B cell (primary cell): ENCODE results near the gene ADGRA1.
"Not testable (repeated sequence)": the region's sequence is repeated elsewhere in the genome, so short reads cannot be mapped to it uniquely, and the experiment has no call there.

Experiments
- CTCF ChIP-seq: fragments of 200-600 bp; IDR thresholded peaks from one replicate; pipeline ENCODE4 v1.8.0; 2022; ENCODE audit warnings: antibody characterized with exemption, mild to moderate bottlenecking
- EZH2 ChIP-seq: IDR thresholded peaks from 2 replicates; pipeline ENCODE4 v1.6.1; 2012; ENCODE audit warnings: borderline replicate concordance, low read depth, mild to moderate bottlenecking, moderate library complexity, low read length; ENCODE audit not compliant: insufficient read depth, poor library complexity, severe bottlenecking

- TF ChIP-seq CTCF, EZH2: not testable (repeated sequence)
Measured at GRCh38 chr10:133053527-133054133, 34.1 kb upstream of the ADGRA1 start.
